Activated B cell treated with CpG ODN at 0.5 μM for 24 hours (primary cell): ENCODE measurements around the gene GGT6. TPM values are rescaled to one million over a fixed set of nuclear protein-coding genes. Genes with fewer than 3 reads are reported as not detected.

Experiments used
- ATAC-seq: fragments of 200-7000 bp; cut with Tn5 transposase; one replicate; pipeline ENCODE4 v1.10.0; 2021; ENCODE audit warnings: low read depth, mild to moderate bottlenecking, moderate library complexity
- CTCF ChIA-PET: fragments of 350-600 bp; sonication (Branson Sonifier 250); formaldehyde crosslinking; loops from one replicate; lab custom pipeline; 2021; ENCODE audit warnings: antibody characterized with exemption; lab: Charles Lee
- POLR2A ChIA-PET: fragments of 350-600 bp; sonication (Branson Sonifier 250); formaldehyde crosslinking; loops from one replicate; lab custom pipeline; 2021; ENCODE audit warnings: antibody characterized with exemption; lab: Charles Lee
- DNase-seq: peaks from one replicate; pipeline ENCODE4 v3.0.0; 2022
- H3K27ac Mint-ChIP-seq: one replicate; pipeline ENCODE4 v1.8.0; 2020; ENCODE audit warnings: mixed read lengths
- H3K27me3 Mint-ChIP-seq: one replicate; pipeline ENCODE4 v1.8.0; 2021; ENCODE audit warnings: mixed read lengths
- H3K36me3 Mint-ChIP-seq: one replicate; pipeline ENCODE4 v1.8.0; 2021; ENCODE audit warnings: low read depth, mixed read lengths
- H3K4me1 Mint-ChIP-seq: one replicate; pipeline ENCODE4 v1.8.0; 2021; ENCODE audit warnings: mixed read lengths
- H3K4me3 Mint-ChIP-seq: one replicate; pipeline ENCODE4 v1.8.0; 2020; ENCODE audit warnings: mild to moderate bottlenecking, mixed read lengths
- H3K9me3 Mint-ChIP-seq: one replicate; pipeline ENCODE4 v1.8.0; 2020; ENCODE audit warnings: mixed read lengths
- intact Hi-C: fragments of 100-400 bp; cut with micrococcal nuclease; formaldehyde crosslinking; loops from one replicate; pipeline ENCODE4 v1.15.1; 2024
- total RNA-seq: library from RNA; stranded (reverse); gene quantifications from 2 replicates; pipeline ENCODE4 v1.2.3, GENCODE V29; 2022
- TF ChIP-seq, protein P1 (sequence below): fragments of 200-600 bp; IDR thresholded peaks from one replicate; pipeline ENCODE4 v1.8.0; 2022; ENCODE audit warnings: antibody characterized with exemption, mild to moderate bottlenecking

Gene GGT6
- total RNA-seq, 1 donor from 2014 or later, result not detected

DNA sequence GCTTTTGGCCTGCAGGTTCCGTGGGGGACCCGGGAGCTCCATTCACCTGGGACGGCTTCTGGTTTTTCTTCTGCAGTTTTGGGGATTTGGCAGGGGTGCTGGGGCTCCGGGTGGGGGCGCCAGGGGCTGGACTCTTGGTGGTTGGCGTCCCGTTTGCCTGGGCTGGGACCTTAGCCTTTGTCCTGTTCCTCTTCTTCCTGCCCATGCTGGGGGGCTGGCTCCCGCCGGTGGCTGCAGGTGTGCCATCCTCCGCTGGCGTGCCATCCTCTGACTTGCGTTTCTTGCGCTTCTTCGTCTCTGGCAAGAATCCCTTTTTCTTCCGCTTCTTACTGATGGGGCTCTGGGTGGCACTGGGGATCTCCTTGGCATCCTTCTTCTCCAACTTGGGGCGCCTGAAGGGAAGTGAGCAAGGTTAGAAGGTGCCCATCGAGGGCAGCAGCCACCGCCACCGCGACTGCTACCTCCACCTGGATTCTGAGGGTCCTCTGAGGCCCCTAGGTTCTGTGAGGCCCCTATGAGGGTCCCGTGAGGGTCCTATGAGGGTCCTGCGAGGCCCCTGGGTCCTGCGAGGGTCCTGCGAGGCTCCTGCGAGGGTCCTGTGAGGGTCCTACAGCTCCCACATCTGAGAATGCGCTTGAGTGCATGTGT lies 20.7 kb downstream of the GGT6 start:
- Mint-ChIP-seq H3K27ac (no peak overlapping the region), H3K36me3 (peaks cover 49% of the 10 kb centered on the region), H3K4me3 (no peak overlapping the region), H3K4me1 (peaks cover 1% of the 10 kb centered on the region), H3K27me3 (no peaks in the 10 kb centered on the region), H3K9me3 (no peaks in the 10 kb centered on the region)
- TF ChIP-seq, protein P1, sequence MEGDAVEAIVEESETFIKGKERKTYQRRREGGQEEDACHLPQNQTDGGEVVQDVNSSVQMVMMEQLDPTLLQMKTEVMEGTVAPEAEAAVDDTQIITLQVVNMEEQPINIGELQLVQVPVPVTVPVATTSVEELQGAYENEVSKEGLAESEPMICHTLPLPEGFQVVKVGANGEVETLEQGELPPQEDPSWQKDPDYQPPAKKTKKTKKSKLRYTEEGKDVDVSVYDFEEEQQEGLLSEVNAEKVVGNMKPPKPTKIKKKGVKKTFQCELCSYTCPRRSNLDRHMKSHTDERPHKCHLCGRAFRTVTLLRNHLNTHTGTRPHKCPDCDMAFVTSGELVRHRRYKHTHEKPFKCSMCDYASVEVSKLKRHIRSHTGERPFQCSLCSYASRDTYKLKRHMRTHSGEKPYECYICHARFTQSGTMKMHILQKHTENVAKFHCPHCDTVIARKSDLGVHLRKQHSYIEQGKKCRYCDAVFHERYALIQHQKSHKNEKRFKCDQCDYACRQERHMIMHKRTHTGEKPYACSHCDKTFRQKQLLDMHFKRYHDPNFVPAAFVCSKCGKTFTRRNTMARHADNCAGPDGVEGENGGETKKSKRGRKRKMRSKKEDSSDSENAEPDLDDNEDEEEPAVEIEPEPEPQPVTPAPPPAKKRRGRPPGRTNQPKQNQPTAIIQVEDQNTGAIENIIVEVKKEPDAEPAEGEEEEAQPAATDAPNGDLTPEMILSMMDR, result no peak
- ChIA-PET POLR2A (no interaction called here), CTCF (no interaction called here)
- intact Hi-C loops, result loop anchor here (10.0 kb wide), 1 partner anchor 115 kb away; no protein-coding TSS in a partner anchor
- ATAC-seq (no peak), DNase-seq (no peak)

DNA sequence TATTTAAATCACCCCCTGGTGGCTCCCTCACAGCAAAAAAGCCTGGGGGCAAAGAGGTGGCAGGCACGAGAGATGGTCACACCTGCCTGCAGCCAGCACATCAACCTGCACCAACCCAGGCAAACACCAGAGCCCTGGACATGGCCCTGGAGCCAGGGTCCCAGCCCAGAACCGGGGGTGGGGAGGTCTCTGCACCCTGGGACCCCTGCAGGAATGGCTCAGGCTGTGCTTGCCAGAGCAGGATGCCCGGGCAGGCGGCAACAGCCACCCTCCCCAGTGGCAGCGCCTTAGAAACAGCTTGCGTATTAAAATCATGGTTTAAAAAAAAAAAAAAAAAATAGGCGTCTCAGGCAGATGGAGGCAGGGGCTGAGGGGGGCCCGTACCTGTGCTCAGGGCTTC lies 21.4 kb downstream of the GGT6 start:
- Mint-ChIP-seq H3K4me3 (no peak overlapping the region), H3K4me1 (peaks cover 1% of the 10 kb centered on the region), H3K9me3 (no peaks in the 10 kb centered on the region), H3K36me3 (peaks cover 45% of the 10 kb centered on the region), H3K27ac (no peak overlapping the region), H3K27me3 (no peaks in the 10 kb centered on the region)
- TF ChIP-seq, protein P1, result no peak
- intact Hi-C loops, result loop anchor here (10.0 kb wide), 1 partner anchor 114 kb away; no protein-coding TSS in a partner anchor
- ChIA-PET POLR2A (interaction anchor here (0.6 kb wide), 2 partner anchors 11 to 332 kb away, joined by 3 to 4 read pairs; no protein-coding TSS in a partner anchor), CTCF (no interaction called here)
- no peak for ATAC-seq
- no peak for DNase-seq

DNA sequence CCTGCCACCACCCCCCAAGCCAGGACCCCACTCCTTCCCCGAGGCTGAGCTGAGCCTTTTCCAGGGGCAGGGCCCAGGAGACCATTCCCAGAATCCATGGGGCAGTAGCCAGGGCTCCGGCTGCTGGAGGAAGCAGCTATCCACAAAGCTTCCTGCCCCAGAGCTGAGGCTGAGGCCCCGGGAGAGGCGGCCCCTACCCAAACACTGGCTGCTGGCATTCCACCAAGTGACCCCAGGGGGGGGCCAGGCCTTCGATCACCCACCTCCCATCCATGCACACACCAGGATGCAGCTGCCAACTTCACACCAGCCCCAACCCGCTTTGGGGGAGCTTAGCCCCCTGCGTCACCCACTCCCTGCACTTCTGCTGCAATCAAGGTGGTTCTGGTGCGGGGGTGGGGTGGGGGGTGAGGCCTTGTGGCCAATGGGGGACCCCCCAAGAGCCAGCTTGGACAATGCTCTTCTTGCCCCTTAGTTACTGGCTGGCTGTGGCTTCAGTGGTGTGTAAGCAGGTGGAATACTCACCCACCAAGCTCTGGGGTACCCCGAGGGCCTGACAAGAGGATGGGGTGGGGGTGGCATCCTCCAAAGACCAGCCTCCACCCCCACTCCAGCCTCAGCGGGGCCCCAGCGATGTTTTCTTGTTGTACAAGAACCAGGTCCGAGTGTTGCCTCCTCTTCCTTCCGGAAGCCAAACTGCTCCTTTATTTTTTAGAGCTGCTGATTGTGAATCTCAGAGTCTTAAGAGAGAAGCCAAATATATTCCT lies 22.0 kb downstream of the GGT6 start:
- H3K4me1 Mint-ChIP-seq, result peaks cover 1% of the 10 kb centered on the region
- ChIA-PET CTCF (interaction anchor here (0.9 kb wide), 1 partner anchor 116 kb away, joined by 3 read pairs; no protein-coding TSS in a partner anchor), POLR2A (interaction anchor here (0.6 kb wide), 2 partner anchors 12 to 332 kb away, joined by 3 to 4 read pairs; no protein-coding TSS in a partner anchor)
- no peak overlapping the region for H3K4me3 Mint-ChIP-seq
- H3K9me3 Mint-ChIP-seq, result no peaks in the 10 kb centered on the region
- ATAC-seq, result no peak
- DNase-seq, result no peak
- H3K27me3 Mint-ChIP-seq, result no peaks in the 10 kb centered on the region
- TF ChIP-seq, protein P1, result no peak
- intact Hi-C loops, result loop anchor here (10.0 kb wide), 1 partner anchor 114 kb away; no protein-coding TSS in a partner anchor
- H3K36me3 Mint-ChIP-seq, result peaks cover 40% of the 10 kb centered on the region
- H3K27ac Mint-ChIP-seq, result no peak overlapping the region

DNA sequence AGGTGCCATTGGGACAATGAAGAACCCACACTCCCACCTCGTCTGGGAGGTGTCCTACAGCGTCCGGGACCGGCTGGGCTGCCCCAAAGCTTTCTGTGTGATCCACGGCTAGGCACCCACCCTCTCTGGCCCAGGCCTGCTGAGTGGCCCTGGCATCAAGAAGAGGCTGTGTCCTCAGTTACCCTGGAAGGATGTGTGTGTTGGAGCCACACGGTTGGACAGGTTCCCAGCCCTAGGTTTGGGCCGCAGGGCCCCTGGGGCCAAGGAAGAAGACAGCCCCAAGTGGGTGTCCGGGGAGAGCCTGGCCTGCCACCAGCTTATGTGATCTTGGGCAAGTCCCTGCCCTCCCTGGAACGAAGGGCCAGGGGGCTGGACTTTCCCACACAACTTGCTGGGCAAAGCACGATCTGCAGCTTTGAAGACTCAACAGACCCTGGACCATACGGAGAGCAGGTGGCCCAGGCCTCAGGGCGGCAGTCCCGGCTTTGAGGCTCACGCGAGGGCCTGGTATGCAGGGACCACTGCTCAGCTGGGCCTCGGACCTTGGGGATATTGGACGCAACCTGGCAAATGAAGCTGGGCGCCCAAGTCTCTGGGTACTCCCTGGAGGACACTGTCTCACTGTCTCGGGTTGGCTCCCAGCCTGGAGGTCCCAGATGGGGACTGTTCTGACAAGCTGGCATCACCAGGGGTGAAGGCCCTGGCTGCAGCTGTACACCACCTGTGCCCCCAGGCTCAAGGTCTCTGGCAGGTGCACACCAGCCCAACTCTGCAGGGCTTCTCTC lies 22.7 kb downstream of the GGT6 start:
- POLR2A ChIA-PET, result interaction anchor here (1.0 kb wide), 1 partner anchor 17 kb away, joined by 3 read pairs; no protein-coding TSS in a partner anchor
- CTCF ChIA-PET, result interaction anchor here (0.9 kb wide), 1 partner anchor 116 kb away, joined by 3 read pairs; no protein-coding TSS in a partner anchor
- TF ChIP-seq, protein P1, result no peak
- H3K4me1 Mint-ChIP-seq, result peaks cover 1% of the 10 kb centered on the region
- H3K27ac Mint-ChIP-seq, result no peak overlapping the region
- intact Hi-C loops, result loop anchor here (10.0 kb wide), 1 partner anchor 113 kb away; no protein-coding TSS in a partner anchor
- H3K4me3 Mint-ChIP-seq, result no peak overlapping the region
- no peaks in the 10 kb centered on the region for H3K9me3 Mint-ChIP-seq
- H3K27me3 Mint-ChIP-seq, result no peaks in the 10 kb centered on the region
- peaks cover 33% of the 10 kb centered on the region for H3K36me3 Mint-ChIP-seq
- DNase-seq, result no peak
- no peak for ATAC-seq
